Psoas muscle (tissue), 8 donors: ENCODE results near the gene PEPD. TPM values are rescaled to one million over a fixed set of nuclear protein-coding genes. Genes with fewer than 3 reads are reported as not detected.

Experiments used
- ATAC-seq, 4 donors: fragments of 200-7000 bp; cut with Tn5 transposase; one replicate each; pipeline ENCODE4 v1.9.1; 2020; ENCODE audit warnings: moderate library complexity in 3 of 4, mild to moderate bottlenecking in 2 of 4
- DNase-seq, 2 donors: peaks; one replicate each; pipeline ENCODE4 v3.0.0-alpha.2; 2020
- H3K27ac ChIP-seq: fragments of 200-600 bp; one replicate; pipeline ENCODE4 v1.8.0; 2022
- H3K27me3 ChIP-seq, 3 donors: fragments of 200-600 bp in 1 of 3; one replicate each; pipeline versions ENCODE4 v1.6.1 to v1.8.0; 2013 to 2022; ENCODE audit warnings: low read length in 2 of 3, mild to moderate bottlenecking in 2 of 3, moderate library complexity in 1 of 3; ENCODE audit not compliant: insufficient read depth in 3 of 3
- H3K36me3 ChIP-seq, 2 donors: fragments of 200-600 bp in 1 of 2; one replicate each; pipeline versions ENCODE4 v1.6.1 to v1.8.0; 2013 to 2022; ENCODE audit warnings: low read depth in 1 of 2, mild to moderate bottlenecking in 1 of 2, moderate library complexity in 1 of 2; ENCODE audit not compliant: insufficient read depth in 1 of 2
- H3K4me1 ChIP-seq: fragments of 200-600 bp; one replicate; pipeline ENCODE4 v1.8.0; 2022
- H3K4me3 ChIP-seq: fragments of 200-600 bp; one replicate; pipeline ENCODE4 v1.8.0; 2022; ENCODE audit warnings: mild to moderate bottlenecking
- H3K9me3 ChIP-seq: fragments of 200-600 bp; one replicate; pipeline ENCODE4 v1.8.0; 2022
- CTCF ChIP-seq: fragments of 200-600 bp; IDR thresholded peaks from one replicate; pipeline ENCODE4 v1.8.0; 2022; ENCODE audit warnings: antibody characterized with exemption
- WGBS, 3 donors: extraction: QIAGEN DNeasy Blood & Tissue Kit; methylation state at CpG; one replicate each; pipeline versions ENCODE4 v1.1.6 to v1.1.7; 2013; 5-methylcytosine and 5-hydroxymethylcytosine counted together
- intact Hi-C, 2 donors: fragments of 100-400 bp; cut with DNase I; formaldehyde crosslinking; loops; one replicate each; pipeline versions ENCODE4 v1.11.0 to v1.14.2; 2022
- polyA plus RNA-seq, 3 donors: library from polyadenylated mRNA; stranded (reverse); fragments of 200-250 nt; gene quantifications; one replicate each; pipeline ENCODE4 v1.2.3, GENCODE V29; 2013
- total RNA-seq, 4 donors: library from RNA; stranded (reverse); fragmentation: NEBNext Ultra II Directional in 2 of 4; extraction: Animal tissue kit (Norgen Biotek cat#: 25700) in 2 of 4; gene quantifications; one replicate each; pipeline versions ENCODE4 v1.2.1 to v1.2.4, GENCODE V29; 2021 to 2023
- donor health status: healthy with polysubstance abuse.
- donor health status: DM: no; HTN: no; CAD: no; lungs with moderate emphysema.
- donor health status: Bipolar disorder and iron deficiency.
- donor health status: healthy.
- donor health status: DM: yes; HTN: yes; CAD: no.
- donor health status: DM: no; HTN: no; CAD: no.
- donor health status: DM: no; HTN: no; CAD: no.
- donor health status: DM: yes; HTN: yes; CAD: no.

PEPD gene
- total and polyA plus RNA-seq, 7 donors = 26.3 to 40.2 (median 35.1) TPM

- WGBS, 3 donors = 49 to 64% (median 53%) methylated on average over 17 of the region's 17 CpGs
These were observed 91.5 kb downstream of the PEPD start for GRCh38 chr19:33429891-33430673.

GRCh38 chr19:33428627-33429125 is 92.9 kb downstream of the PEPD start:
- intact Hi-C loops = loop anchor here in 1 of 2 donors (10.0 kb wide), 1 partner anchor 716 kb away; no protein-coding TSS in a partner anchor
- Histone ChIP-seq H3K27ac (no peak overlapping the region), H3K27me3 (no peaks in the 10 kb centered on the region), H3K4me3 (no peak overlapping the region), H3K9me3 (no peaks in the 10 kb centered on the region), H3K36me3 (no peaks in the 10 kb centered on the region), H3K4me1 (no peaks in the 10 kb centered on the region)
- no peak for ATAC-seq
- 88 to 94% (median 93%) methylated on average over 5 of the region's 5 CpGs for WGBS, 3 donors
- peak; percentile 1 to 2 for DNase-seq
- TF ChIP-seq CTCF = no peak

More at GRCh38 chr19:33429891-33430673, 91.5 kb downstream of the PEPD start:
- H3K36me3 ChIP-seq = no peaks in the 10 kb centered on the region
- no peak overlapping the region for H3K4me3 ChIP-seq
- no peak overlapping the region for H3K27ac ChIP-seq
- H3K9me3 ChIP-seq = no peaks in the 10 kb centered on the region
- intact Hi-C loops = loop anchor here (5.0 to 10.0 kb wide), 2 partner anchors 342 to 715 kb away; no protein-coding TSS in a partner anchor
- peaks cover 0 to 2% (median 0%) of the 10 kb centered on the region in 3 donors for H3K27me3 ChIP-seq
- TF ChIP-seq CTCF = no peak
- ATAC-seq = no peak
- no peaks in the 10 kb centered on the region for H3K4me1 ChIP-seq
- DNase-seq = peak in 1 of 2 donors; percentile 26

GRCh38 chr19:33427801-33428626 is 93.6 kb downstream of the PEPD start:
- no peaks in the 10 kb centered on the region for H3K9me3 ChIP-seq
- no peaks in the 10 kb centered on the region for H3K36me3 ChIP-seq
- intact Hi-C loops = loop anchor here in 1 of 2 donors (10.0 kb wide), 1 partner anchor 717 kb away; no protein-coding TSS in a partner anchor
- no peaks in the 10 kb centered on the region for H3K4me1 ChIP-seq
- no peak for TF ChIP-seq CTCF
- H3K4me3 ChIP-seq = no peak overlapping the region
- ATAC-seq (no peak), DNase-seq (peak; percentile 2 to 19)
- H3K27me3 ChIP-seq = no peaks in the 10 kb centered on the region
- 88 to 92% (median 89%) methylated on average over 22 of the region's 22 CpGs for WGBS, 3 donors
- H3K27ac ChIP-seq = no peak overlapping the region

GRCh38 chr19:33426621-33427361 is 94.8 kb downstream of the PEPD start:
- H3K9me3 ChIP-seq = no peaks in the 10 kb centered on the region
- H3K27ac ChIP-seq = no peak overlapping the region
- TF ChIP-seq CTCF = no peak
- no peaks in the 10 kb centered on the region for H3K27me3 ChIP-seq
- ATAC-seq (no peak), DNase-seq (peak; percentile 4 to 45)
- no peaks in the 10 kb centered on the region for H3K4me1 ChIP-seq
- WGBS, 3 donors = 75 to 81% (median 76%) methylated on average over 24 of the region's 24 CpGs
- H3K4me3 ChIP-seq = no peak overlapping the region
- intact Hi-C loops = loop anchor here in 1 of 2 donors (10.0 kb wide), 1 partner anchor 718 kb away; no protein-coding TSS in a partner anchor
- no peaks in the 10 kb centered on the region for H3K36me3 ChIP-seq
